WTC11 (cell line): Measurements from ENCODE around the gene NKX6-1. TPM values are rescaled to one million over a fixed set of nuclear protein-coding genes. Genes with fewer than 3 reads are reported as not detected.

ENCODE experiments used
- ATAC-seq: fragments of 200-7000 bp; cut with Tn5 transposase; 2 replicates; pipeline ENCODE4 v1.10.0; 2021; ENCODE audit warnings: mild to moderate bottlenecking, moderate library complexity
- CTCF ChIA-PET: fragments of 300-600 bp; sonication (Branson Sonifier 250); formaldehyde crosslinking; loops from one replicate; lab custom pipeline; 2021; ENCODE audit warnings: antibody characterized with exemption; lab: Charles Lee
- POLR2A ChIA-PET: fragments of 350-600 bp; sonication (Branson Sonifier 250); formaldehyde crosslinking; loops from one replicate; lab custom pipeline; 2021; ENCODE audit warnings: antibody characterized with exemption; lab: Charles Lee
- DNase-seq: peaks from one replicate; pipeline ENCODE4 v3.0.0; 2021; ENCODE audit warnings: low spot score
- H3K27ac Mint-ChIP-seq: 2 replicates; pipeline ENCODE4 v1.8.0; 2021; ENCODE audit warnings: mixed read lengths
- H3K27me3 Mint-ChIP-seq: 2 replicates; pipeline ENCODE4 v1.8.0; 2021; ENCODE audit warnings: low read depth, mild to moderate bottlenecking, moderate library complexity, mixed read lengths
- H3K36me3 Mint-ChIP-seq: 2 replicates; pipeline ENCODE4 v1.8.0; 2021; ENCODE audit warnings: mixed read lengths
- H3K4me1 Mint-ChIP-seq: 2 replicates; pipeline ENCODE4 v1.8.0; 2022; ENCODE audit warnings: mixed read lengths
- H3K4me3 Mint-ChIP-seq: 2 replicates; pipeline ENCODE4 v1.8.0; 2021; ENCODE audit warnings: mild to moderate bottlenecking, moderate library complexity, mixed read lengths
- H3K9me3 Mint-ChIP-seq: 2 replicates; pipeline ENCODE4 v1.8.0; 2021; ENCODE audit warnings: mixed read lengths
- ELF4 ChIP-seq: sonication (generic); formaldehyde crosslinking; IDR thresholded peaks from 2 replicates; pipeline ENCODE4 v1.8.1; 2022; ENCODE audit warnings: low read depth, mild to moderate bottlenecking, moderate library complexity, missing genetic modification reagents
- FOXK1 ChIP-seq: sonication (generic); formaldehyde crosslinking; IDR thresholded peaks from 2 replicates; pipeline ENCODE4 v1.8.0; 2022; ENCODE audit warnings: mild to moderate bottlenecking, moderate library complexity, missing genetic modification reagents
- FOXP4 ChIP-seq: sonication (generic); formaldehyde crosslinking; IDR thresholded peaks from 2 replicates; pipeline ENCODE4 v1.8.0; 2022; ENCODE audit warnings: mild to moderate bottlenecking, missing genetic modification reagents
- GABPB1 ChIP-seq: sonication (generic); formaldehyde crosslinking; IDR thresholded peaks from 2 replicates; pipeline ENCODE4 v1.8.1; 2023; ENCODE audit warnings: mild to moderate bottlenecking, missing genetic modification reagents
- IRF2 ChIP-seq: sonication (generic); formaldehyde crosslinking; IDR thresholded peaks from 2 replicates; pipeline ENCODE4 v1.8.0; 2022; ENCODE audit warnings: low read depth, missing genetic modification reagents, borderline replicate concordance
- SMAD3 ChIP-seq: sonication (generic); formaldehyde crosslinking; IDR thresholded peaks from 2 replicates; pipeline ENCODE4 v1.8.0; 2022; ENCODE audit warnings: missing genetic modification reagents, mild to moderate bottlenecking, borderline replicate concordance
- STAT6 ChIP-seq: sonication (generic); formaldehyde crosslinking; conservative IDR thresholded peaks from 2 replicates; pipeline ENCODE4 v1.8.1; 2023; ENCODE audit warnings: mild to moderate bottlenecking, low read depth, missing genetic modification reagents, moderate library complexity
- ZNF281 ChIP-seq: sonication (generic); formaldehyde crosslinking; IDR thresholded peaks from 2 replicates; pipeline ENCODE4 v1.8.0; 2023; ENCODE audit warnings: mild to moderate bottlenecking, missing genetic modification reagents
- total RNA-seq: library from RNA; stranded (reverse); gene quantifications from 3 replicates; pipeline ENCODE4 v1.2.3, GENCODE V29; 2021
- TF ChIP-seq, protein P1 (sequence below): sonication (generic); formaldehyde crosslinking; IDR thresholded peaks from 2 replicates; pipeline ENCODE4 v1.8.1; 2022; ENCODE audit warnings: low read depth, mild to moderate bottlenecking, moderate library complexity, missing genetic modification reagents, borderline replicate concordance
- TF ChIP-seq, protein P2 (sequence below): sonication (generic); formaldehyde crosslinking; IDR thresholded peaks from 2 replicates; pipeline ENCODE4 v1.8.0; 2023; ENCODE audit warnings: missing genetic modification reagents, mild to moderate bottlenecking, borderline replicate concordance
- TF ChIP-seq, protein P3 (sequence below): sonication (generic); formaldehyde crosslinking; IDR thresholded peaks from 2 replicates; pipeline ENCODE4 v1.8.0; 2022; ENCODE audit warnings: mild to moderate bottlenecking, missing genetic modification reagents
- TF ChIP-seq, protein P4 (sequence below): sonication (generic); formaldehyde crosslinking; IDR thresholded peaks from 2 replicates; pipeline ENCODE4 v1.8.1; 2022; ENCODE audit warnings: mild to moderate bottlenecking, missing genetic modification reagents, moderate library complexity, borderline replicate concordance

The NKX6-1 gene
- total RNA-seq, 1 experiment from 2014 or later = 0.09 TPM

- TF ChIP-seq, protein P1, sequence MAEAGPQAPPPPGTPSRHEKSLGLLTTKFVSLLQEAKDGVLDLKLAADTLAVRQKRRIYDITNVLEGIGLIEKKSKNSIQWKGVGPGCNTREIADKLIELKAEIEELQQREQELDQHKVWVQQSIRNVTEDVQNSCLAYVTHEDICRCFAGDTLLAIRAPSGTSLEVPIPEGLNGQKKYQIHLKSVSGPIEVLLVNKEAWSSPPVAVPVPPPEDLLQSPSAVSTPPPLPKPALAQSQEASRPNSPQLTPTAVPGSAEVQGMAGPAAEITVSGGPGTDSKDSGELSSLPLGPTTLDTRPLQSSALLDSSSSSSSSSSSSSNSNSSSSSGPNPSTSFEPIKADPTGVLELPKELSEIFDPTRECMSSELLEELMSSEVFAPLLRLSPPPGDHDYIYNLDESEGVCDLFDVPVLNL (CRISPR knock-in tag) = no peak
- no peak for TF ChIP-seq SMAD3 (CRISPR knock-in tag)
- TF ChIP-seq STAT6 (CRISPR knock-in tag) = no peak
- no peak for TF ChIP-seq IRF2
- TF ChIP-seq, protein P2, sequence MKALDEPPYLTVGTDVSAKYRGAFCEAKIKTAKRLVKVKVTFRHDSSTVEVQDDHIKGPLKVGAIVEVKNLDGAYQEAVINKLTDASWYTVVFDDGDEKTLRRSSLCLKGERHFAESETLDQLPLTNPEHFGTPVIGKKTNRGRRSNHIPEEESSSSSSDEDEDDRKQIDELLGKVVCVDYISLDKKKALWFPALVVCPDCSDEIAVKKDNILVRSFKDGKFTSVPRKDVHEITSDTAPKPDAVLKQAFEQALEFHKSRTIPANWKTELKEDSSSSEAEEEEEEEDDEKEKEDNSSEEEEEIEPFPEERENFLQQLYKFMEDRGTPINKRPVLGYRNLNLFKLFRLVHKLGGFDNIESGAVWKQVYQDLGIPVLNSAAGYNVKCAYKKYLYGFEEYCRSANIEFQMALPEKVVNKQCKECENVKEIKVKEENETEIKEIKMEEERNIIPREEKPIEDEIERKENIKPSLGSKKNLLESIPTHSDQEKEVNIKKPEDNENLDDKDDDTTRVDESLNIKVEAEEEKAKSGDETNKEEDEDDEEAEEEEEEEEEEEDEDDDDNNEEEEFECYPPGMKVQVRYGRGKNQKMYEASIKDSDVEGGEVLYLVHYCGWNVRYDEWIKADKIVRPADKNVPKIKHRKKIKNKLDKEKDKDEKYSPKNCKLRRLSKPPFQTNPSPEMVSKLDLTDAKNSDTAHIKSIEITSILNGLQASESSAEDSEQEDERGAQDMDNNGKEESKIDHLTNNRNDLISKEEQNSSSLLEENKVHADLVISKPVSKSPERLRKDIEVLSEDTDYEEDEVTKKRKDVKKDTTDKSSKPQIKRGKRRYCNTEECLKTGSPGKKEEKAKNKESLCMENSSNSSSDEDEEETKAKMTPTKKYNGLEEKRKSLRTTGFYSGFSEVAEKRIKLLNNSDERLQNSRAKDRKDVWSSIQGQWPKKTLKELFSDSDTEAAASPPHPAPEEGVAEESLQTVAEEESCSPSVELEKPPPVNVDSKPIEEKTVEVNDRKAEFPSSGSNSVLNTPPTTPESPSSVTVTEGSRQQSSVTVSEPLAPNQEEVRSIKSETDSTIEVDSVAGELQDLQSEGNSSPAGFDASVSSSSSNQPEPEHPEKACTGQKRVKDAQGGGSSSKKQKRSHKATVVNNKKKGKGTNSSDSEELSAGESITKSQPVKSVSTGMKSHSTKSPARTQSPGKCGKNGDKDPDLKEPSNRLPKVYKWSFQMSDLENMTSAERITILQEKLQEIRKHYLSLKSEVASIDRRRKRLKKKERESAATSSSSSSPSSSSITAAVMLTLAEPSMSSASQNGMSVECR (CRISPR knock-in tag) = no peak
- TF ChIP-seq ELF4 (CRISPR knock-in tag) = no peak
- no peak for TF ChIP-seq FOXK1
- TF ChIP-seq, protein P3, sequence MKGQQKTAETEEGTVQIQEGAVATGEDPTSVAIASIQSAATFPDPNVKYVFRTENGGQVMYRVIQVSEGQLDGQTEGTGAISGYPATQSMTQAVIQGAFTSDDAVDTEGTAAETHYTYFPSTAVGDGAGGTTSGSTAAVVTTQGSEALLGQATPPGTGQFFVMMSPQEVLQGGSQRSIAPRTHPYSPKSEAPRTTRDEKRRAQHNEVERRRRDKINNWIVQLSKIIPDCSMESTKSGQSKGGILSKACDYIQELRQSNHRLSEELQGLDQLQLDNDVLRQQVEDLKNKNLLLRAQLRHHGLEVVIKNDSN (CRISPR knock-in tag) = no peak
These were observed 1.5 kb upstream of the NKX6-1 start (continued) for GRCh38 chr4:84500386-84501201.

- ATAC-seq (peak; percentile 31), DNase-seq (no peak)
- Mint-ChIP-seq H3K4me3 (peak overlapping the region; percentile 82), H3K4me1 (peaks cover 71% of the 10 kb centered on the region), H3K27ac (no peak overlapping the region), H3K9me3 (no peaks in the 10 kb centered on the region), H3K27me3 (peaks cover 99% of the 10 kb centered on the region), H3K36me3 (no peaks in the 10 kb centered on the region)
- POLR2A ChIA-PET = interaction anchor here (0.7 to 1.7 kb wide), 2 partner anchors 15 to 20 kb away, joined by 4 read pairs; no protein-coding TSS in a partner anchor
- CTCF ChIA-PET = interaction anchor here (0.8 to 9.8 kb wide), 8 partner anchors 8 to 79 kb away, joined by 3 to 242 read pairs (median 8); no protein-coding TSS in a partner anchor
- TF ChIP-seq GABPB1 (no peak), FOXP4 (no peak), ZNF281 (CRISPR knock-in tag) (no peak)
- TF ChIP-seq, protein P4, sequence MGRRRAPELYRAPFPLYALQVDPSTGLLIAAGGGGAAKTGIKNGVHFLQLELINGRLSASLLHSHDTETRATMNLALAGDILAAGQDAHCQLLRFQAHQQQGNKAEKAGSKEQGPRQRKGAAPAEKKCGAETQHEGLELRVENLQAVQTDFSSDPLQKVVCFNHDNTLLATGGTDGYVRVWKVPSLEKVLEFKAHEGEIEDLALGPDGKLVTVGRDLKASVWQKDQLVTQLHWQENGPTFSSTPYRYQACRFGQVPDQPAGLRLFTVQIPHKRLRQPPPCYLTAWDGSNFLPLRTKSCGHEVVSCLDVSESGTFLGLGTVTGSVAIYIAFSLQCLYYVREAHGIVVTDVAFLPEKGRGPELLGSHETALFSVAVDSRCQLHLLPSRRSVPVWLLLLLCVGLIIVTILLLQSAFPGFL (CRISPR knock-in tag) = no peak
- TF ChIP-seq, protein P2 (CRISPR knock-in tag) = no peak
These were observed 511 bp upstream of the NKX6-1 start for GRCh38 chr4:84499624-84499982.
